ENCODE measurements around the gene CADM1. TPM values are rescaled to one million over a fixed set of nuclear protein-coding genes. Genes with fewer than 3 reads are reported as not detected.

The CADM1 gene
- total and polyA plus RNA-seq, 10 of the 15 experiments (the other 5 are each of a cell fraction or from before 2014, with no cell fraction given): 0.03 to 0.48 (median 0.15) TPM; not detected in 3

DNA sequence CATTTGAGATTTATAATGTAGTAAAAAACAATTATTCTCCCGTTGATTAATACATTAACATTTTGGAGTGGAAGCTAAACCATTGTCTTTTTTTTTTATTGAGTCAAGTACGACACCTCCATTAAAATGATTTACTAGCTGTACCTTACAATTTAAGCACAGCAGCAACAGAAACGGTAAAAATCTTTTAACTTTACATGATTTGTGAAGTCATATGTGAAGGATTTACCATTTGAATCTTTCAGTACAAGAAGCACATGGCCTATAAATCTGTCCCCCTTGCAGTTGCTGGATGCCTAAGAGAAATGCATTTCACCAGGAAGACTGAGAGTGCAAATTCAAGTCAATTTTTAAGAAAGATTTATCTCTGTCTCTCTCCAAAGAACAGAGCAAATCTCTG, 324.6 kb downstream of the CADM1 start:
- peaks cover 2 to 5% of the 10 kb centered on the region in 2 experiments for H3K27me3 ChIP-seq (replicated peaks in 1 of 2; ENCODE audit: control insufficient read depth in 2 of 2, insufficient read depth in 2 of 2, low read length in 1 of 2)
- RAD21 ChIA-PET (ENCODE audit: unreplicated experiment): no interaction called here
- no peak for FAIRE-seq
- no peak overlapping the region for H3K27ac ChIP-seq (ENCODE audit: control insufficient read depth, insufficient read depth)
- H3K4me1 ChIP-seq (ENCODE audit: control insufficient read depth, insufficient read depth, low read length): no peaks in the 10 kb centered on the region
- CTCF ChIA-PET: no interaction called here
- SMC1A ChIA-PET (ENCODE audit: uncharacterized antibody, unreplicated experiment): no interaction called here
- no peak for DNase-seq (ENCODE audit: low read depth, low spot score)
- H3K4me3 ChIP-seq: no peak overlapping the region
- no peak overlapping the region for H3K4me2 ChIP-seq (ENCODE audit: control insufficient read depth, insufficient read depth)
- H2AFZ ChIP-seq (ENCODE audit: control insufficient read depth, low read depth, low read length): no peak overlapping the region
- POLR2A ChIA-PET: no interaction called here
- no peaks in the 10 kb centered on the region for H4K20me1 ChIP-seq (ENCODE audit: control insufficient read depth, insufficient read depth)
- H3K9ac ChIP-seq (ENCODE audit: control insufficient read depth, insufficient read depth, low read length): no peak overlapping the region
- H3K9me3 ChIP-seq (replicated peaks; ENCODE audit: control insufficient read depth, insufficient read depth, low read length): no peaks in the 10 kb centered on the region
- H3K36me3 ChIP-seq (ENCODE audit: control insufficient read depth in 2 of 2, insufficient read depth in 2 of 2, low read length in 1 of 2): no peaks in the 10 kb centered on the region
- in situ Hi-C loops (cut with MboI): no loop called here
- no peak for ATAC-seq
- WGBS (ENCODE audit: insufficient coverage, insufficient replicate concordance, low lambda C conversion rate, missing lambda C conversion rate): 19% methylated on average over 3 of the region's 3 CpGs
- intact Hi-C loops (cut with micrococcal nuclease; ENCODE audit: unreplicated experiment): no loop called here
- TF ChIP-seq JUNB (IDR thresholded peaks at IDR 0.05): no peak
- TF ChIP-seq RBBP5 (conservative IDR thresholded peaks at IDR 0.05): no peak
- no peak for TF ChIP-seq SMAD1 (IDR thresholded peaks at IDR 0.05; ENCODE audit: low read depth, partially characterized antibody)
- TF ChIP-seq ETV6 (conservative IDR thresholded peaks at IDR 0.05 in 1 of 2, IDR thresholded peaks at IDR 0.05 in 1 of 2; ENCODE audit: borderline replicate concordance in 1 of 2, low read depth in 1 of 2): no peak
- TF ChIP-seq, protein P1, sequence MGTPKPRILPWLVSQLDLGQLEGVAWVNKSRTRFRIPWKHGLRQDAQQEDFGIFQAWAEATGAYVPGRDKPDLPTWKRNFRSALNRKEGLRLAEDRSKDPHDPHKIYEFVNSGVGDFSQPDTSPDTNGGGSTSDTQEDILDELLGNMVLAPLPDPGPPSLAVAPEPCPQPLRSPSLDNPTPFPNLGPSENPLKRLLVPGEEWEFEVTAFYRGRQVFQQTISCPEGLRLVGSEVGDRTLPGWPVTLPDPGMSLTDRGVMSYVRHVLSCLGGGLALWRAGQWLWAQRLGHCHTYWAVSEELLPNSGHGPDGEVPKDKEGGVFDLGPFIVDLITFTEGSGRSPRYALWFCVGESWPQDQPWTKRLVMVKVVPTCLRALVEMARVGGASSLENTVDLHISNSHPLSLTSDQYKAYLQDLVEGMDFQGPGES (IDR thresholded peaks at IDR 0.05): no peak
- TF ChIP-seq ZSCAN29 (IDR thresholded peaks at IDR 0.05): no peak
- no peak for TF ChIP-seq BMI1 (IDR thresholded peaks at IDR 0.05; ENCODE audit: borderline replicate concordance)
- no peaks in the 10 kb centered on the region for H3K79me2 ChIP-seq (ENCODE audit: control insufficient read depth, insufficient read depth, low read length)
- BruUV-seq (replicated peaks): no TSS peak

DNA sequence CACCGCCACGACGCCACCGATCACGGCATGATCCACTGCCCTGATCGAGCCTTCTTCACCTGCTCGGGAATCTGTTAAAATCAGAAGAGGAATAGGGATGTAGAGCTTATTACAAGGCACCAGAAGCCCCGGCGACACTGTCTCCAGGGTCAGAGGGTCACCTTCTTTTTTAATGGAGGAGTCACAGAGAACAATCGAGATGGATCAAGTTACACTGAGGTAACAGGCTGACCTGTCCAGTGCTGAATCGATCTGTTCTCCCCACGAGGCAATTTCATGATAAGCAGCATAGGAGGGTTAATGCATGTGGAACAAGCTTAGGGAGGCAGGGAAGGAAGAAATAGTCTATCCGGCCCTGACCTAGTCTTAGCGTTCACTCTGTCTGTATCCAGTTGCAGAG, 325.5 kb downstream of the CADM1 start:
- no peak overlapping the region for H3K9ac ChIP-seq (ENCODE audit: control insufficient read depth, insufficient read depth, low read length)
- peaks cover 2 to 5% of the 10 kb centered on the region in 2 experiments for H3K27me3 ChIP-seq (replicated peaks in 1 of 2; ENCODE audit: control insufficient read depth in 2 of 2, insufficient read depth in 2 of 2, low read length in 1 of 2)
- H3K36me3 ChIP-seq (ENCODE audit: control insufficient read depth in 2 of 2, insufficient read depth in 2 of 2, low read length in 1 of 2): no peaks in the 10 kb centered on the region
- DNase-seq (ENCODE audit: low read depth, low spot score): no peak
- no peaks in the 10 kb centered on the region for H4K20me1 ChIP-seq (ENCODE audit: control insufficient read depth, insufficient read depth)
- H2AFZ ChIP-seq (ENCODE audit: control insufficient read depth, low read depth, low read length): no peak overlapping the region
- FAIRE-seq: no peak
- 50% methylated on average over 14 of the region's 14 CpGs for whole genome bisulfite sequencing (ENCODE audit: insufficient coverage, insufficient replicate concordance, low lambda C conversion rate, missing lambda C conversion rate)
- ChIA-PET POLR2A (no interaction called here), SMC1A (ENCODE audit: uncharacterized antibody, unreplicated experiment) (no interaction called here), CTCF (no interaction called here), RAD21 (ENCODE audit: unreplicated experiment) (no interaction called here)
- no peaks in the 10 kb centered on the region for H3K4me1 ChIP-seq (ENCODE audit: control insufficient read depth, insufficient read depth, low read length)
- in situ Hi-C loops (cut with MboI): no loop called here
- no peak for ATAC-seq
- no peak overlapping the region for H3K4me3 ChIP-seq
- H3K9me3 ChIP-seq (replicated peaks; ENCODE audit: control insufficient read depth, insufficient read depth, low read length): no peaks in the 10 kb centered on the region
- no peak overlapping the region for H3K4me2 ChIP-seq (ENCODE audit: control insufficient read depth, insufficient read depth)
- H3K27ac ChIP-seq (ENCODE audit: control insufficient read depth, insufficient read depth): no peak overlapping the region
- no peaks in the 10 kb centered on the region for H3K79me2 ChIP-seq (ENCODE audit: control insufficient read depth, insufficient read depth, low read length)
- BruUV-seq (replicated peaks): no TSS peak
- intact Hi-C loops (cut with micrococcal nuclease; ENCODE audit: unreplicated experiment): no loop called here
- TF ChIP-seq CBX3 (IDR thresholded peaks at IDR 0.05; ENCODE audit: borderline replicate concordance, low read depth) (no peak), CHD2 (IDR thresholded peaks at IDR 0.05; ENCODE audit: borderline replicate concordance, low read depth, low read length) (no peak), LARP7 (IDR thresholded peaks at IDR 0.05) (no peak), KAT2A (conservative IDR thresholded peaks at IDR 0.05; ENCODE audit: control insufficient read depth, low read depth, low read length) (no peak), SUZ12 (IDR thresholded peaks at IDR 0.05; ENCODE audit: unreplicated experiment) (no peak), HDAC2 (IDR thresholded peaks at IDR 0.05) (no peak), BRCA1 (IDR thresholded peaks at IDR 0.05; ENCODE audit: low read depth, low read length) (no peak), GATAD2B (conservative IDR thresholded peaks at IDR 0.05; ENCODE audit: low read depth) (no peak)
- TF ChIP-seq, protein P2, sequence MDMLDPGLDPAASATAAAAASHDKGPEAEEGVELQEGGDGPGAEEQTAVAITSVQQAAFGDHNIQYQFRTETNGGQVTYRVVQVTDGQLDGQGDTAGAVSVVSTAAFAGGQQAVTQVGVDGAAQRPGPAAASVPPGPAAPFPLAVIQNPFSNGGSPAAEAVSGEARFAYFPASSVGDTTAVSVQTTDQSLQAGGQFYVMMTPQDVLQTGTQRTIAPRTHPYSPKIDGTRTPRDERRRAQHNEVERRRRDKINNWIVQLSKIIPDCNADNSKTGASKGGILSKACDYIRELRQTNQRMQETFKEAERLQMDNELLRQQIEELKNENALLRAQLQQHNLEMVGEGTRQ (IDR thresholded peaks at IDR 0.05; ENCODE audit: borderline replicate concordance, low read depth, low read length): no peak
